Astrocyte (in vitro differentiated cells and primary cell): ENCODE results near the gene DYNC2I2. TPM values are rescaled to one million over a fixed set of nuclear protein-coding genes. Genes with fewer than 3 reads are reported as not detected.
"Not testable (repeated sequence)": the region's sequence is repeated elsewhere in the genome, so short reads cannot be mapped to it uniquely, and the experiment has no call there.

Experiments
- DNase-seq: peaks from one replicate; pipeline ENCODE4 v3.0.0-alpha.2; 2010; ENCODE audit warnings: low read depth
- FAIRE-seq: peaks from 2 replicates; lab custom pipeline; 2011; peaks lifted over from hg19 to GRCh38; lab: Jason Lieb, UNC
- H2AFZ ChIP-seq: 2 replicates; pipeline ENCODE4 v1.6.0; 2012; ENCODE audit warnings: low read depth, low read length, inconsistent platforms
- H3K27ac ChIP-seq: 2 replicates; pipeline ENCODE4 v1.5.1; 2011; ENCODE audit warnings: low read depth, low read length, inconsistent platforms
- H3K27me3 ChIP-seq: 2 replicates; pipeline ENCODE4 v1.6.0; 2011; ENCODE audit warnings: low read length, inconsistent platforms; ENCODE audit not compliant: insufficient read depth
- H3K36me3 ChIP-seq: 2 replicates; pipeline ENCODE4 v1.5.1; 2011; ENCODE audit warnings: low read length, inconsistent platforms; ENCODE audit not compliant: insufficient read depth
- H3K4me1 ChIP-seq: 2 replicates; pipeline ENCODE4 v1.5.1; 2011; ENCODE audit warnings: low read length, inconsistent platforms; ENCODE audit not compliant: insufficient read depth
- H3K4me2 ChIP-seq: 2 replicates; pipeline ENCODE4 v1.6.0; 2012; ENCODE audit warnings: low read length, inconsistent platforms
- H3K4me3 ChIP-seq: 2 replicates; pipeline ENCODE4 v1.5.1; 2011; ENCODE audit warnings: low read depth, mild to moderate bottlenecking, low read length, inconsistent platforms; ENCODE audit not compliant: insufficient read depth
- H3K79me2 ChIP-seq: 2 replicates; pipeline ENCODE4 v1.6.0; 2012; ENCODE audit warnings: mild to moderate bottlenecking, low read length, inconsistent platforms; ENCODE audit not compliant: insufficient read depth
- H3K9ac ChIP-seq: 2 replicates; pipeline ENCODE4 v1.6.0; 2012; ENCODE audit warnings: mild to moderate bottlenecking, low read length, inconsistent platforms
- H3K9me3 ChIP-seq: 2 replicates; pipeline ENCODE4 v1.5.1; 2012; ENCODE audit warnings: low read depth, mild to moderate bottlenecking, low read length, inconsistent platforms; ENCODE audit not compliant: insufficient read depth
- H4K20me1 ChIP-seq: 2 replicates; pipeline ENCODE4 v1.6.0; 2012; ENCODE audit warnings: low read length, inconsistent platforms; ENCODE audit not compliant: insufficient read depth
- H3K27ac Mint-ChIP-seq: one replicate; pipeline ENCODE4 v1.8.0; 2021; ENCODE audit warnings: mild to moderate bottlenecking, mixed read lengths; ENCODE audit not compliant: unreplicated experiment
- H3K27me3 Mint-ChIP-seq: one replicate; pipeline ENCODE4 v1.8.0; 2021; ENCODE audit warnings: low read depth, mixed read lengths; ENCODE audit not compliant: unreplicated experiment
- H3K36me3 Mint-ChIP-seq: one replicate; pipeline ENCODE4 v1.8.0; 2021; ENCODE audit warnings: low read depth, mixed read lengths; ENCODE audit not compliant: unreplicated experiment
- H3K4me1 Mint-ChIP-seq: one replicate; pipeline ENCODE4 v1.8.0; 2021; ENCODE audit warnings: low read depth, mixed read lengths; ENCODE audit not compliant: unreplicated experiment
- H3K4me3 Mint-ChIP-seq: one replicate; pipeline ENCODE4 v1.8.0; 2021; ENCODE audit warnings: mild to moderate bottlenecking, moderate library complexity, mixed read lengths; ENCODE audit not compliant: unreplicated experiment
- H3K9me3 Mint-ChIP-seq: one replicate; pipeline ENCODE4 v1.8.0; 2021; ENCODE audit warnings: mild to moderate bottlenecking, mixed read lengths; ENCODE audit not compliant: unreplicated experiment
- EZH2 ChIP-seq: IDR thresholded peaks from 2 replicates; pipeline ENCODE4 v1.6.1; 2012; ENCODE audit warnings: mild to moderate bottlenecking, low read length, inconsistent platforms; ENCODE audit not compliant: insufficient read depth
- total RNA-seq: library from RNA; stranded (reverse); gene quantifications from 2 replicates; pipeline ENCODE4 v1.2.1, GENCODE V29; 2021
- TF ChIP-seq, protein P1 (sequence below): IDR thresholded peaks from 2 replicates; pipeline ENCODE4 v1.5.1; 2011; ENCODE audit warnings: low read depth, mild to moderate bottlenecking, inconsistent platforms, low read length, moderate library complexity; ENCODE audit not compliant: insufficient read depth

Gene DYNC2I2
- total RNA-seq, 1 donor from 2014 or later = 20.6 TPM

DNA sequence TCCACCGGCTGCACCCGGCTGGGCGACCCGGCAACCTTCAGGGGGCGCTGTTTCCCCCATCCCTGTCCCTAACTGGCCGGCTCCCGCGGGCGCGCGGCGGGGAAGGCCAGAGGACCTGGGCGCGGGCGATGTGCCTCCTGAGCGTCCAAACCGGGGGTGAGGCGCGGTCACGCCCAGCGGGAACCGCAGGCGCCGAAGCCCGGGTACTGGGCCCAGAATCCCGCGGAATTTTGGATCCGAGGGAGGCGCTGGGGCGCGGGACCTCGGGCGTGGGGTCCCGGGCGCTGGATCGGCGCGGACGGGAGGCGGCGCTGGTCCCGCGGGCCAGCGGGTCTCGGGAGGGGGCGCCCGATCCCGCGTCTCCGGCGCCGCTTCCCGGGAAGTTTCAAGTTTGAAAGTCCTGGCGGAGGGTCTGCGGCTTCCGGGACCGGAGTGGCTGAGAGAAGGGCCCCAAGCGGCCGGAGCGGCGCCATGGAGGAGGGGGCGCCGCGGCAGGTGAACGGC lies 45.9 kb upstream of the DYNC2I2 start, which contains the start of gene PKN3:
Gene PKN3 (plus strand): TSS at position 59 of the 504 bp plus-strand sequence. CDS start 413 bp downstream, at position 472.
- Mint-ChIP-seq H3K9me3 (no peaks in the 10 kb centered on the region), H3K27ac (peak within 1 kb of the TSS; percentile 81), H3K36me3 (no peaks in the 10 kb centered on the region), H3K4me1 (peaks cover 2% of the 10 kb centered on the region), H3K27me3 (no peaks in the 10 kb centered on the region), H3K4me3 (peak within 1 kb of the TSS; percentile 83)
- Histone ChIP-seq H2AFZ (peak within 1 kb of the TSS; percentile 88), H3K36me3 (no peaks in the 10 kb centered on the region), H3K4me1 (peaks cover 1% of the 10 kb centered on the region), H3K27me3 (no peaks in the 10 kb centered on the region), H3K9ac (peak within 1 kb of the TSS; percentile 65), H4K20me1 (peaks cover 2% of the 10 kb centered on the region), H3K79me2 (no peaks in the 10 kb centered on the region), H3K27ac (no peak within 1 kb of the TSS), H3K9me3 (no peaks in the 10 kb centered on the region), H3K4me2 (peak within 1 kb of the TSS; percentile 90), H3K4me3 (peak within 1 kb of the TSS; percentile 61)
- FAIRE-seq (no peak), DNase-seq (peak; percentile 37)
- TF ChIP-seq EZH2 = no peak
- TF ChIP-seq, protein P1, sequence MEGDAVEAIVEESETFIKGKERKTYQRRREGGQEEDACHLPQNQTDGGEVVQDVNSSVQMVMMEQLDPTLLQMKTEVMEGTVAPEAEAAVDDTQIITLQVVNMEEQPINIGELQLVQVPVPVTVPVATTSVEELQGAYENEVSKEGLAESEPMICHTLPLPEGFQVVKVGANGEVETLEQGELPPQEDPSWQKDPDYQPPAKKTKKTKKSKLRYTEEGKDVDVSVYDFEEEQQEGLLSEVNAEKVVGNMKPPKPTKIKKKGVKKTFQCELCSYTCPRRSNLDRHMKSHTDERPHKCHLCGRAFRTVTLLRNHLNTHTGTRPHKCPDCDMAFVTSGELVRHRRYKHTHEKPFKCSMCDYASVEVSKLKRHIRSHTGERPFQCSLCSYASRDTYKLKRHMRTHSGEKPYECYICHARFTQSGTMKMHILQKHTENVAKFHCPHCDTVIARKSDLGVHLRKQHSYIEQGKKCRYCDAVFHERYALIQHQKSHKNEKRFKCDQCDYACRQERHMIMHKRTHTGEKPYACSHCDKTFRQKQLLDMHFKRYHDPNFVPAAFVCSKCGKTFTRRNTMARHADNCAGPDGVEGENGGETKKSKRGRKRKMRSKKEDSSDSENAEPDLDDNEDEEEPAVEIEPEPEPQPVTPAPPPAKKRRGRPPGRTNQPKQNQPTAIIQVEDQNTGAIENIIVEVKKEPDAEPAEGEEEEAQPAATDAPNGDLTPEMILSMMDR = peak; percentile 50

DNA sequence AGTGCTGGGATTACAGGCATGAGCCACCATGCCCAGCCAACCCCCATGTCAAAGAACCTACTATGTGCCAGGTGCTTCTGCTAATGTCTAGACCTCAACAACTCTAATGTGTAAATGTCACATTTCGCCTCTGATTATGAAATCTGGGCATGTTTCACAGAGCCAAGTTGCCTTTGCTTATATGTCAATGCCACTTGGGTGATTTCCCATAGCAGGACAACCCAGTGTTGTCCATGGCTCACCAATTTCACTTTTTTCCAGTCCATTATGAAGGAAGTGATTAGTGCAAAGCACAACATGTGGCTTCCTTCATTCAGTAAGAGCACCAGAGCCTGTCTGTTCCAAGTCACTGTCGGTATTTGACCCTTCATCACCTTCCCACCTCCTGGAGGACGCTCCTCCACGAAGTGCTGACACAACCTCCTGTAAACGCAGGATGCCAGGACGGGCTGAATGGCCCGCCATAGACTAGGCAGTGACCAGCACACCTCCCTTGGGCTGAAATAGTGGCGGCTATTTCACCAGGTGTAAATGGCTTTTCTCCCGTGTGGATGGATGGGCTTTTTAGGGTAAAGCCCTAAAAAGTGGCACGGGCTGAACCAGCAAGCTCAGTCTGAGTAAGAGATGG lies 44.7 kb upstream of the DYNC2I2 start:
- Histone ChIP-seq H3K4me1 (peaks cover 4% of the 10 kb centered on the region), H3K4me3 (no peak overlapping the region), H3K79me2 (no peaks in the 10 kb centered on the region), H3K36me3 (peaks cover 1% of the 10 kb centered on the region), H4K20me1 (peaks cover 8% of the 10 kb centered on the region), H3K9me3 (no peaks in the 10 kb centered on the region), H3K9ac (no peak overlapping the region), H2AFZ (no peak overlapping the region), H3K27ac (no peak overlapping the region), H3K4me2 (no peak overlapping the region), H3K27me3 (no peaks in the 10 kb centered on the region)
- H3K4me1 Mint-ChIP-seq = peaks cover 2% of the 10 kb centered on the region
- TF ChIP-seq, protein P1 = no peak
- TF ChIP-seq EZH2 = no peak
- DNase-seq = no peak
- FAIRE-seq = no peak
- peaks cover under 1% of the 10 kb centered on the region for H3K36me3 Mint-ChIP-seq
- no peaks in the 10 kb centered on the region for H3K9me3 Mint-ChIP-seq
- H3K4me3 Mint-ChIP-seq = no peak overlapping the region
- H3K27ac Mint-ChIP-seq = no peak overlapping the region
- no peaks in the 10 kb centered on the region for H3K27me3 Mint-ChIP-seq

DNA sequence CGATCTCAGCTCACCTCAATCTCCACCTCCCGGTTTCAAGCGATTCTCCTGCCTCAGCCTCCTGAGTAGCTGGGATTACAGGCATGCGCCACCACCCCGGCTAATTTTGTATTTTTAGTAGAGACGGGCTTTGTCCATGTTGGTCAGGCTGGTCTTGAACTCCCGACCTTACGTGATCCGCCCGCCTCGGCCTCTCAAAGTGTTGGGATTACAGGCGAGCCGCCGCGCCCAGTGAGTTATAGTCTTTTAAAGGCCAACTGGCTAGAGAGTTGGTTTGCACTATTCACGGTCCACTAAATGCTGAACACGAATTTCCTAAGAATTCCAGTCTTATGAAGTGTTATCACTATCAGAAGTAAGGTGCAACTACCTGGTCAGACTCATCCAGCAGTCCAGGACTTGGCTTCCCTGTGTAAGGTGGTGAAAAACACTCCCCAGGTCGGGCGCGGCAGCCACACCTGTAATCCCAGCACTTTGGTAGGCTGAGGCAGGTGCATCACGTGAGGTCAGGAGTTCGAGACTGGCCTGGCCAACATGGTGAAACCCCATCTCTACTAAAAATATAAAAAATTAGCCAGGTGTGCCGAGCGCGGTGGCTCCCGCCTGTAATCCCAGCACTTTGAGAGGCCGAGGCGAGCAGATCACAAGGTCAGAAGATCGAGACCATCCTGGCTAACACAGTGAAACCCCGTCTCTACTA lies 42.6 kb upstream of the DYNC2I2 start:
- not testable (repeated sequence) for H3K27me3 Mint-ChIP-seq, FAIRE-seq, H3K79me2 ChIP-seq, H3K4me2 ChIP-seq, H3K36me3 Mint-ChIP-seq, H3K4me1 ChIP-seq, H3K9me3 ChIP-seq, H3K4me3 ChIP-seq, H3K27ac Mint-ChIP-seq, H3K9me3 Mint-ChIP-seq, H3K27ac ChIP-seq, H3K4me3 Mint-ChIP-seq, H3K27me3 ChIP-seq, H3K4me1 Mint-ChIP-seq, H2AFZ ChIP-seq, H3K9ac ChIP-seq, DNase-seq
- Histone ChIP-seq H4K20me1 (peaks cover 18% of the 10 kb centered on the region), H3K36me3 (peaks cover 10% of the 10 kb centered on the region)
